Measurements from ENCODE around the gene SIX5. TPM values are rescaled to one million over a fixed set of nuclear protein-coding genes. Genes with fewer than 3 reads are reported as not detected.

Gene SIX5
- total RNA-seq, 2 donors from 2014 or later = 41.6 to 46.4 TPM

GRCh38 chr19:45785781-45786532, 16.9 kb upstream of the SIX5 start:
- H3K27me3 ChIP-seq (ENCODE audit: control insufficient read depth, insufficient read depth, low read length, poor library complexity, severe bottlenecking) = no peaks in the 10 kb centered on the region
- H3K27ac Mint-ChIP-seq = no peak overlapping the region
- peaks cover 2% of the 10 kb centered on the region for H3K27me3 Mint-ChIP-seq (ENCODE audit: insufficient read depth)
- peaks cover 4% of the 10 kb centered on the region for H3K4me1 Mint-ChIP-seq
- no peaks in the 10 kb centered on the region for H3K4me1 ChIP-seq (ENCODE audit: control insufficient read depth, insufficient read depth, low read length)
- DNase-seq = no peak
- H3K4me3 Mint-ChIP-seq = no peak overlapping the region
- TF ChIP-seq CTCF (conservative IDR thresholded peaks at IDR 0.05) = no peak
- no peaks in the 10 kb centered on the region for H3K9me3 Mint-ChIP-seq
- no peak overlapping the region for H3K9ac ChIP-seq (ENCODE audit: extremely low read depth, low read length, poor library complexity, severe bottlenecking)
- H3K36me3 Mint-ChIP-seq (ENCODE audit: low read depth) = peaks cover 42% of the 10 kb centered on the region
- H3K9me3 ChIP-seq (ENCODE audit: control insufficient read depth, low read length) = no peaks in the 10 kb centered on the region
- H3K4me3 ChIP-seq (ENCODE audit: low read length) = no peak overlapping the region
- WGBS, 2 experiments (ENCODE audit: insufficient coverage in 1 of 2, insufficient read length in 1 of 2) = 93 to 94% methylated on average over 36 to 57 of the region's 57 CpGs
- no peak overlapping the region for H3K27ac ChIP-seq (ENCODE audit: low read depth, low read length)
- H3K36me3 ChIP-seq (ENCODE audit: control insufficient read depth, insufficient read depth, low read length) = peaks cover 30% of the 10 kb centered on the region

- DNase-seq = no peak
- no peaks in the 10 kb centered on the region for H3K9me3 Mint-ChIP-seq
- Histone ChIP-seq H3K4me1 (ENCODE audit: control insufficient read depth, insufficient read depth, low read length) (peaks cover 7% of the 10 kb centered on the region), H3K4me3 (ENCODE audit: low read length) (no peak overlapping the region), H3K9ac (ENCODE audit: extremely low read depth, low read length, poor library complexity, severe bottlenecking) (no peak overlapping the region), H3K9me3 (ENCODE audit: control insufficient read depth, low read length) (no peaks in the 10 kb centered on the region), H3K27me3 (ENCODE audit: control insufficient read depth, insufficient read depth, low read length, poor library complexity, severe bottlenecking) (no peaks in the 10 kb centered on the region), H3K27ac (ENCODE audit: low read depth, low read length) (no peak overlapping the region), H3K36me3 (ENCODE audit: control insufficient read depth, insufficient read depth, low read length) (peaks cover 23% of the 10 kb centered on the region)
- peaks cover 4% of the 10 kb centered on the region for H3K27me3 Mint-ChIP-seq (ENCODE audit: insufficient read depth)
- H3K4me3 Mint-ChIP-seq = no peak overlapping the region
- WGBS, 2 experiments (ENCODE audit: insufficient coverage in 1 of 2, insufficient read length in 1 of 2) = 88 to 96% methylated on average over 4 to 5 of the region's 5 CpGs
- TF ChIP-seq CTCF (conservative IDR thresholded peaks at IDR 0.05) = no peak
- no peak overlapping the region for H3K27ac Mint-ChIP-seq
- H3K4me1 Mint-ChIP-seq = peaks cover 4% of the 10 kb centered on the region
- H3K36me3 Mint-ChIP-seq (ENCODE audit: low read depth) = peaks cover 37% of the 10 kb centered on the region
These were observed 16.0 kb upstream of the SIX5 start for GRCh38 chr19:45785097-45785496.

GRCh38 chr19:45784096-45784495, 15.0 kb upstream of the SIX5 start:
- Mint-ChIP-seq H3K4me1 (peaks cover 7% of the 10 kb centered on the region), H3K9me3 (no peaks in the 10 kb centered on the region), H3K4me3 (no peak overlapping the region), H3K27me3 (ENCODE audit: insufficient read depth) (peaks cover 4% of the 10 kb centered on the region), H3K27ac (no peak overlapping the region), H3K36me3 (ENCODE audit: low read depth) (peaks cover 33% of the 10 kb centered on the region)
- TF ChIP-seq CTCF (conservative IDR thresholded peaks at IDR 0.05) = no peak
- Histone ChIP-seq H3K9ac (ENCODE audit: extremely low read depth, low read length, poor library complexity, severe bottlenecking) (no peak overlapping the region), H3K9me3 (ENCODE audit: control insufficient read depth, low read length) (no peaks in the 10 kb centered on the region), H3K27ac (ENCODE audit: low read depth, low read length) (no peak overlapping the region), H3K27me3 (ENCODE audit: control insufficient read depth, insufficient read depth, low read length, poor library complexity, severe bottlenecking) (no peaks in the 10 kb centered on the region), H3K4me3 (ENCODE audit: low read length) (no peak overlapping the region), H3K4me1 (ENCODE audit: control insufficient read depth, insufficient read depth, low read length) (peaks cover 11% of the 10 kb centered on the region), H3K36me3 (ENCODE audit: control insufficient read depth, insufficient read depth, low read length) (peaks cover 17% of the 10 kb centered on the region)
- peak; percentile 45 for DNase-seq
- 93 to 100% methylated on average over 2 to 4 of the region's 4 CpGs for WGBS, 2 experiments (ENCODE audit: insufficient coverage in 1 of 2, insufficient read length in 1 of 2)

All from endodermal cell (in vitro differentiated cells).